Left lobe of liver (tissue), 2 donors: Measurements from ENCODE around the gene TBX1. TPM values are rescaled to one million over a fixed set of nuclear protein-coding genes. Genes with fewer than 3 reads are reported as not detected.

Experiments used
- ATAC-seq: fragments of 200-7000 bp; cut with Tn5 transposase; one replicate; pipeline ENCODE4 v1.9.1; 2020; ENCODE audit warnings: mild to moderate bottlenecking, moderate library complexity
- DNase-seq: peaks from one replicate; pipeline ENCODE4 v3.0.0-alpha.2; 2020; ENCODE audit warnings: low spot score
- total RNA-seq: library from RNA; stranded (reverse); gene quantifications from one replicate; pipeline ENCODE4 v1.2.1, GENCODE V29; 2021
- donor health status: DM: no; HTN: no; CAD: no; lungs with moderate emphysema.
- donor health status: DM: no; HTN: yes; CAD: no.

The TBX1 gene
- 0.40 TPM for total RNA-seq

DNA sequence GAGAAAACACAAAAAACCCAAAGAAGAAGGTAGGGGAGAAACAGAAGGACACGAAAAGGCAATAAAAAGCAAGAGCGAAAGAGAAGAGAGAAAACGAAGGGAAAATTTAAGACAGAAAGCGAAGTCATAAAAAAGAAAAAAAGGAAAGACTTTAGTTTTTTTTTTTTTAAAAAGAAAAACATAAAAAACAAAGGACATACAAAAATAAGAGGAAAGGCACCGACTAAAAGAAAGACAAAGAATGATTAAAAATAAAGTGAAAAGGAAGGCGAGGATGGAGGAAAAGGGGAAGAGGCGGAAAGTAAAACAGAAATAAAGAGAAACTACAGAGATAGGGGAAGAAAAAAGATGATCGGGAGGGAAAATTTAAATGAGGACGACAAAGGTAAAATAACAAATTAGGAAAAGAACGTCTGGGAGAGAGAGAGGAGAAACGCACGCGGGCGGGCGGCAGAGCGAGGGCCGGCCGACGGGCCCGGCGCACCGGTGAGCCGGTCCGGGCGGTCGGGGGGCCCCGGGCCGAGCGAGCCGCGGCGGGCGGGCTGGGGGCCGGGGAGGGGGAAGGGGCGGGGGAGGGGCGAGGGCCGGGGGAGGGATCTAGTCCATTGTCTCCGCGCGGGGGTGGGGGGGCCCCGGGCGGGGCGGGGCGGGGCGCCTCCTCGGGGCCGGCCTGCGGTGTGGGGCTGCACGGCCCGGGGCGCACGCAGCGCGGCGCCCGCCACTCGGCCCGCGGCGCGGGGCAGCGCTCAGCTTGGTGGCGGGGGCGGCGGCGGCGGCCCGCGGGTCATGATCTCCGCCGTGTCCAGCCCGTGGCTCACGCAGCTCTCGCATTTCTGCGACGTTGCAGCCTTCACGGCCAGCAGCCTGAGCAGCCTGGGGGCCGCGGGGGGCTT lies at the start of gene TBX1:
Gene TBX1 (plus strand): TSS at position 721 of the 893 bp plus-strand sequence. CDS start 66 bp downstream, at position 787.
- DNase-seq (no peak), ATAC-seq (no peak)

DNA sequence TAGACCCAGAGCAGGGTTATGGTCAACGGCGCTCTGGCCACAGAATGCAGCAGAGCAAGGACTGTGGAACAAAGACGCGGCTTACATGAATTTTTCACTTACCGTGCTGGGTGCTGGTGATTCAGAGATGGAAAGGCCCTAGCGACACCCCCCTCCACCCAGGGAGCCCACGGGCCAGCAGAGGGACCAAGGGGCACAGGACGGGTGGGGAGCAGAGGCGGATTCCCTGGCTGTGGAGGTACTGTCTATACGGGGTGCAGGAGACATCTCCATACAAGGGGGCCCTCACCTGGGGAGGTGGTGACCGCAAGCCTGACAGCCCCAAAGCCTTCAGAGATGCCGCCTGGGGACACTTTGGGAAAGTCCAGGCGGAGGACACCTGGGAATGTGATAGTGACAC lies 47.3 kb upstream of the TBX1 start:
- ATAC-seq (no peak), DNase-seq (no peak)

DNA sequence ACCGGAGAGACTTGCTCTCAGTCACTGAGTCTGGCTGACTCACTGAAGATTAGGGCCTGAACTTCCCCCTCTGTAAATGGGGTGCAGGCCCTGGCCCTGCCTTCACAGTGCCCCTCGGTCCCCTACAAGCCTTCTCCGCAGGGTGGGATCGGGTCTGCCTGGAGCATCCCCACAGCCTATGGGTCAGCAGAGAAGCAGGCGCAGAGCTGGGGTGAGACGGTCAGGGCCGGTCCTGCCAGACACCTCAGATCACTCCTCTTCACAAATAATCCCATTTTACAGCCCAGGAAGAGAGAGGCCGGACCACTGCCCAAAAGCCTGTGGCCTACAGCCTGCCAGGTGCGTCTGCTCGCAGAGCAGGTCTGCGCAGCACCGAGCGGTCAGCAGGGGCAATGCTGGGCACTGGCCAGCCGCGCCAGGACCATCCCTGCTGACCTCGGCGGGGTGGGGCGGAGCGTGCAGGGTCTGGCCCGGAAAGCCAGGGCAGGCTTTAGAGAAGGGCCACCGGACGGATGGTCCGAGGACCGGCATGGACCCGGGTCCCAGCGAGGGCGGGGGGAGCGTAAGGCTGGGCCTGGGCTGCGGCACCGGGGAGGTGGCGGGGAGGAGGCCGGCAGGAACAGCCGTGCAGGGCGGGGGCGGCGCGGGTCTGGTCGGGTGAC lies 46.8 kb upstream of the TBX1 start:
- peak; percentile 14 for ATAC-seq
- no peak for DNase-seq

DNA sequence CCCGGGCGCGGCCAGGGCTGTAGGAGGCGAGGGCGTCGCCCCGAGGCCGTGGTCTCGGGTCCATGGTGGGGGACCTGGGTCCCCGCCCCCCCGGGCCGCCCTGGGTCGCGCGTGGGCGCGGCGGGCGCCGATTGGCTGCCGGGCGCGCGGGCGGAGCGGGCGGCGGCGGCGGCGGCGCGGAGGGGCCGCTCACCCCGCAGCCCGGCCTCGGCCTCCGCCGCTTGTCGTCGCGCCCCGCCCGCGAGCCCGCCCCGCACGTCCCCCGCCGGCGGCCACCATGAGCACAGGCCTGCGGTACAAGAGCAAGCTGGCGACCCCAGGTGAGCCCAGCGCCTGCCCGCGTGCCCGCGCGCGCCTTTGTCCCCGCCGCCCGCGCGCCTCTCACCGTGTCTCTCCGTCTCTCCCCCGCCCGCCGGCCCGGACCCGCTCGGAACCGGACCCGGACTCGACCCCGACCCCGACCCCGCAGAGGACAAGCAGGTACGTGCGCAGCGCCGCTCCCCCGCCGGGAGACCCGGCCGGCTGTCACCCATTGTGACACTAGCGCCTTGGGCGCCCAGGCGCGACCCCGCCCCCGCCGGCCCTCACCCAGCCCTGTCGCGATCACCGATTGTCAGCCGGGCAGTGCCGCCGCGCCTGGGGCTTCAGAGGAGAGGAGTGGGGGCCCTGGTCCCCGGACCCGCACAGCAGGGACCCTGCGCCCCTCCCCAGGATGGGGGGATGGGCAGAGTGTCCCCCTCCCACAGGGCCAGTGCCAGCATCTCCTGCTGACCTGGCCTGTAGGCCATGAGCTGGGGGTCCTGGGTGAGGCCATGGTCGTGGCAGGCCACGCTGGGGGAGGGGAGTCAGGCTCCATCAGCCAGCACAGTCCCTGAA lies 46.0 kb upstream of the TBX1 start, which contains the start of gene SEPTIN5:
Gene SEPTIN5 (plus strand): TSS at position 192 of the 876 bp plus-strand sequence. CDS start 86 bp downstream, at position 278.
- DNase-seq (no peak), ATAC-seq (peak; percentile 22)

DNA sequence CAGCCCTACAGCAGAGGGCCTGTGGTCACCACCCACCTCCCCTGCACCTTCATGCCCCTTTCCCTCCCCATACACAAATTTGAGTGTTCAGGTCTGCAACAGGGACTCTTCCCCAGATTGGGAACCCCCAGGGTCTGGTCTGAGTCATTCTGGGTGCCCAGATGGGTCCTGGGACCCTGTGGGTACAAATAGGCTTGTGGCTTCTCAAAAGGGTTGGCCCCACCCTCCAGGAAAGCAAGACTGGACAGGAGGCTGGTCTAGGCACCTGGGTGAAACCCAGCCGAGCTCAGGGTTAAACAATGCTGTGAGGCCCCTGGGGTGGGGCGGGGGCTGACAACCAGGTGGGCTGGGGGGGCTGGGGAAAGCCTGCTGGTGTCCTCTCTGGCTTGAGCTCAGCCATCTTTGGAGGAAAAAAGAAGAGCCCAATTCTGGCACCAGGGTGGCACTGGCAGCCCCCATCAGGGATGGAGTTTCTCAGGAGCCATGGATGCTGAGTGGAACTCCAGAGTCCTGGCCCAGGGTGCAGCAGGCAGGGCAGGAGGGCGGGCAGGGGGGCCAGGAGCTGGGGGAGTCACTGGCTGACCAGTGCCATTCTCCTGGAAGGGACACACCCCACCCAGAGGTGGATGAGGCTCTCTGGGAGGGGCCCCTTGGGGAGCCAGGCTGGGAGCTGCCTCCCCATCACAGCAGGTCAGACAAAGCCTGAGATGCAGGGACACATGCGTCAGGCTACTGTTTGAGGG lies 45.2 kb upstream of the TBX1 start:
- no peak for ATAC-seq
- no peak for DNase-seq

DNA sequence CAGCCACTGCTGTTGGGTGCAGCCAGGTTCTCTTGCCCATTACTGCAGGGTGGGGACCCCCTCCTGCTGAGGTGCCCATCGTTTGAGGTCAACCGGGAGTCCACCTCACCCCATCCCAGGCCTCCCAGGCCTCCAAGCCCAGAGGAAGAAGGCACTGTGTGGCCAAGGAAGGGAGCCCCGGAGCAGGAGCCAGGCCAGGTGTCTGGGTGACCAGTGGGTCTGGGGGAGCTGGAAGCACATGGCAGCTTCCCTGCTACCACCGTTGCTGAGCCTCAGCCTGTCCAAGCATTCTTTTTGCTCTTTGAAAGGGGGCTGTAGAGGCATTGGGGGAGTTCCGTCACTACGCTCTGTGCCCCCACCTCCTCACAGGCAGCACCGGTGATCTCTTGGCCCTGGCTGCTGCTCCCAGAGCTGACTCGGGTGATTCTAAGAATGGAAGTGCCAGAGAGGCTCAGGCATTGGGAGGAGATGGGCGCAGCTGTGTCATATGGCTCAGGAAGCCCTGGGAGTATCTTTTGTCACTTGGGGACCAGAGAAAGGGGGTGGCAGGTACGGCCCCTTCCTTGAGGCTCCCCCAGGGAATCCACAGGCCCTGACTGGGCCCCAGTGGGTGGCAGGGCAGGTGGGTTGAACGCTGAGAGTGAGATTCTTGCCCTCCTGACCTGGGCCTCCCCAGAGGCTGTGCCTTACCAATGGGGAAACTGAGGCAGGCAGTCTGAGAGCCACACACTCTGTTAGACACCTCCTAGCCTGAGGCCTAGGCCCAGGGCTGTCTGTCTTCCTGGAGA lies 44.3 kb upstream of the TBX1 start:
- no peak for DNase-seq

DNA sequence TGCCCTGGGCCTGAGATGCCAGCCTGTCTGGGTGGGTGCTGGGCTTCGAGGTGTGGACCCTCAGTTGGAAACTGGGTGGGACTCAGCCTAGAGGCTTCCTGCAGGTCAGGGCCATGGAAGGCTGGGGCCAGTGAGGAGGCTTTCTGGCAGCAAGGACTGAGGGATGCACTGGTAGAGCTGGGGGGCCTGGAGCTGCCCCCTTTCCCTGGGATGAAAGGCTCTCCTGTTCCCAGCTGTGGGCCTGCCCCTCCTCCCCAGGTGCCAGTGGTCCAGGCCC lies 43.8 kb upstream of the TBX1 start:
- DNase-seq (no peak), ATAC-seq (no peak)

More for the DNA sequence above, 44.3 kb upstream of the TBX1 start:
- no peak for ATAC-seq

DNA sequence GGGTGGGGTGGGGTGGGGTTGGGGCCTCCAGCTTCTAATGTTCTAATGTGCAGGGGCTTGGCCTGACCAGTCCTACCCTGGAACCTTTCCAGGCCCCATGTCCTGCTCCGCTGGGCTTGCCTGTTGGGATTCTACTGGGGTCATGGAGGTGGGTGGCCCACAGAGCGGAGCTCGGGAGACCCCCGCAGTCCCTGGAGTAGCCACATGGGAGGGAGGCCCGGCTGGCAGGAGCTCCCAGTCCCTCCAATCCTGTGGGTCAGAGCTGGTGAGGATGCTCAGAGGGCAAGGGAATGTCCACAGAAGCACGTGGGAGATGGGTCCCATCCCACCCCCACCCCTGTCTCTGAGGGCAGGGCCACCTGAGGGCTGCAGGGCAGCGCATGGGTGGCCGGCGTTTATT lies 43.4 kb upstream of the TBX1 start:
- DNase-seq: no peak
- no peak for ATAC-seq

DNA sequence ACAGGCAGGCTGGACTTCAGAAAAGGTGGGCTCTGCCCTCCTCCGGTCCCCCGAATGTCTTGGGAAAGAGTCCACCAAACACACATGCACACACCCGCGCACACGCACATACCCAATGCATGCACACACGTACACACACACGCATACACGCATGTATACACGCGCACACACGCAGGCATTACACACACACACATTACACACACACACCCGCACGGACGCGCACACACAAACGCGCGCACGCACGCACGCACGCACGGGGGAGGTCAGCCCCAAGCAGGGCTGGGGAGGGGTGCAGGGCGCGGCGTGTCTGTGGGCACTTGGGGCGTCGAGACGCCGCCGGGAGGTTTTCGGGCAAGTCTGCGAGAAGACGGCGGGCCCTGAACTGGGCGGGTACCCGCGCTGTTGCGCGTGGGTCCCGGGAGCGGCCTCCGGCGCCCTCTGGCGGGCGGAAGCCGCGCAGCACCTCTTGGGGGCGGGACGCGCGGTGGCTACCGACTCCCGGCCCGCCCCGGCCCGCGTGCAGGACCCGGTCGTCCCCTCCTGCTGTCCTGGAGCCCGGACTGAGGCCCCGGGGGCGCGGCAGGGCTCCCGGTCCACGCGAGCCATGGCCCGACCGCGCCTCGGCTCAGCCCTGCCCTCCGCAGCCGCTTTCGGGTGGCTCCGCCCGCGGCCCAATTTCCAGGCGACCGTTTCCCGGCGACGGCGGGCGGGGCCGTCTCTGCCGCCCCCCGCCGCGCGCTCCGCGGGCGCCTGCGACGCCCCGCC lies 42.7 kb upstream of the TBX1 start:
- DNase-seq: peak; percentile 74
- peak; percentile 93 for ATAC-seq

DNA sequence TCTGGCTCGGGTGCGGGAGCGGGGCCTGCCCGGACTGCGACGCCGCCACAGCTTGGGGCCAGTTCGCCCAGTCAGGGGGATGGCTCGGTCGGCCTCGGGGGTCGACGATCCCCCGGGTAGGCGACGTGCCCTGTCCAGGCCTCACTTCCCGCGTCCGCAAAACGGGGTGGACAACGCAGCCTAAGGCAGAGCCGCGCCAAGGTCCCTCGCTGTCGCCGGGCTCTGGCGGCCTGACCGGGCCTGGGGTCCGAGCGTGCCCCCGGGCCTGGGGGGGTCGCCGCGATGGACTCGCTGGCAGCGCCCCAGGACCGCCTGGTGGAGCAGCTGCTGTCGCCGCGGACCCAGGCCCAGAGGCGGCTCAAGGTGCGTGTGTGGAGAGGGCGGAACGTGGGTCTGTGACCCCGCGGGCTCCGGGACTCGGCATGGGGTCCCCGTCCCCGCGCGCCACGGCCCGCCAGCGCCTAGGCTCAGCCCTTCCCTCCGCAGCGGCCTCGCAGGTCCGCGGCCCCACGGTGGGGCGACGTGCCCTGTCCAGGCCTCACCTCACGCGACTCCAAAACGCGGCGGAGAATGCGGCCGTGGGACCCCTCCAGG lies 42.0 kb upstream of the TBX1 start:
- ATAC-seq (no peak), DNase-seq (no peak)

DNA sequence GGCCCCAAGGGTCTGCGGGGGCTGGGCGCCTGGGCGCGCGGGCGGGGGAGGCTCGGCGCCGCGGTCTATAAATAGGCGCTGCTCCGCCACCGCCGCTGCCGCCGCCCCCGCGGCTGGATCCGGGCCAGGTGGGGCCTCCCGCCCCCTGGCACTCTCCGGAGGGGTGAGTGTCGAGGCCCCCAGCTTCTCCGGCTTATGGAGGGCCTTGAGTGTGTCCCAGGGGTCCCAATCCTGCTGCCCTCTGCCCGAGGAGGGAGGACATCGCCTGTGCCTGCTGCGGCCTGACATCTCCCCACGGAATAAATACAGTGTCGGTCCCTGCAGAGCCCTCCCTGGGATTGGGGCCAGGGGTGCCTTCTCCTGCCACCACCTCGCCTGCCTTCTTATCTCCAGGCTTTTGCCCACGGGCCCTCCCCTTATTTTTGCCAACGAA lies 41.5 kb upstream of the TBX1 start:
- no peak for ATAC-seq
- no peak for DNase-seq

DNA sequence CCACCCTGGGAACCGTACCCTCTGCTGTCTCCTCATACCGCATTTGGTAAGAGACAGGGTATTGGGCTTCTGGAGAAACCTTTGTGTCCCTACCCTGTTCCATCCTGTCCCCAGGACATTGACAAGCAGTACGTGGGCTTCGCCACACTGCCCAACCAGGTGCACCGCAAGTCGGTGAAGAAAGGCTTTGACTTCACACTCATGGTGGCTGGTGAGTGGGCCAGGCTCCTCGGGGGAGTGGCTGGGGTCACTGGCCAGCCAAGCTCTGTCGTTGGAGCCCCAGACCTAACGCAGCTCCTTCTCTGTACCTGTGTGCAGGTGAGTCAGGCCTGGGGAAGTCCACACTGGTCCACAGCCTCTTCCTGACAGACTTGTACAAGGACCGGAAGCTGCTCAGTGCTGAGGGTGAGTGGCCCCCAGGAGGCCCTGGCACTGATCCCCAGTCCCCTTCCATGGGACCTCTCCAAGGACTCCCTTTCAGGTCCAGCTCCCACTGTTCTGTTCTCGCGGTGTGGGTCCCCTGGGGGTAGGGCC lies 41.0 kb upstream of the TBX1 start:
- DNase-seq (no peak), ATAC-seq (no peak)

DNA sequence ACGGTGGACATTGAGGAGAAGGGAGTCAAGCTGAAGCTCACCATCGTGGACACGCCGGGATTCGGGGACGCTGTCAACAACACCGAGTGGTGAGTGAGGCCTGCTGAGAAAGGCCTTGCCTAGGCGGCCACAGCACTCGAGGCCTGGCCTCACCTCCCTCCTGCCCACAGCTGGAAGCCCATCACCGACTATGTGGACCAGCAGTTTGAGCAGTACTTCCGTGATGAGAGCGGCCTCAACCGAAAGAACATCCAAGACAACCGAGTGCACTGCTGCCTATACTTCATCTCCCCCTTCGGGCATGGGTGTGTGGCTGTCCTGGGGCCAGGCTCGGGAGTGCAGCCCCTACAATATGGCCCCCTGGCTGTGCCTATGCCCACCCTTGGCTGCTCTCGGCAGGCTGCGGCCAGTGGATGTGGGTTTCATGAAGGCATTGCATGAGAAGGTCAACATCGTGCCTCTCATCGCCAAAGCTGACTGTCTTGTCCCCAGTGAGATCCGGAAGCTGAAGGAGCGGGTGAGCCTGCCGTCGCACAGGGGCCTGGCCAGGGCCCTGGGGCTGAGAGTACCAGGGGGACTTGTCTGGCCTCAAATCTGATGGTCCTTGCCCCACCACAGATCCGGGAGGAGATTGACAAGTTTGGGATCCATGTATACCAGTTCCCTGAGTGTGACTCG lies 40.3 kb upstream of the TBX1 start:
- ATAC-seq: no peak
- DNase-seq: no peak

DNA sequence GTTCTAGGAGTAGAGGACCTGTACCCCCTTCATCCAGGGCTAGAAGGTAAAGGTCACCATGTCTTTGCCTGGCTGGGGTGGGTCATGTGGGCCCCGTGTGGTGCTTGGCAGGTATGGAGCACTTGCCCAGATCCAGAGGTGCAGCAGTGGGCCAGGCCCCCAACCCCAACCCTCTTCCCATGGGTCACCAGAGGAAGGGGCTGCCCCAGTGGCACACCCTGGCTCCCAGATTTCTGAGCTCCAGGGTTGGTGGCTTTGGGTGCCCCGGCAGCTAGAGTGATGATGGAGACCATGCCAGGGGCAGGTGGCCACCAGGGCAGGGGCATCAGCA lies 39.6 kb upstream of the TBX1 start:
- DNase-seq (no peak), ATAC-seq (no peak)

DNA sequence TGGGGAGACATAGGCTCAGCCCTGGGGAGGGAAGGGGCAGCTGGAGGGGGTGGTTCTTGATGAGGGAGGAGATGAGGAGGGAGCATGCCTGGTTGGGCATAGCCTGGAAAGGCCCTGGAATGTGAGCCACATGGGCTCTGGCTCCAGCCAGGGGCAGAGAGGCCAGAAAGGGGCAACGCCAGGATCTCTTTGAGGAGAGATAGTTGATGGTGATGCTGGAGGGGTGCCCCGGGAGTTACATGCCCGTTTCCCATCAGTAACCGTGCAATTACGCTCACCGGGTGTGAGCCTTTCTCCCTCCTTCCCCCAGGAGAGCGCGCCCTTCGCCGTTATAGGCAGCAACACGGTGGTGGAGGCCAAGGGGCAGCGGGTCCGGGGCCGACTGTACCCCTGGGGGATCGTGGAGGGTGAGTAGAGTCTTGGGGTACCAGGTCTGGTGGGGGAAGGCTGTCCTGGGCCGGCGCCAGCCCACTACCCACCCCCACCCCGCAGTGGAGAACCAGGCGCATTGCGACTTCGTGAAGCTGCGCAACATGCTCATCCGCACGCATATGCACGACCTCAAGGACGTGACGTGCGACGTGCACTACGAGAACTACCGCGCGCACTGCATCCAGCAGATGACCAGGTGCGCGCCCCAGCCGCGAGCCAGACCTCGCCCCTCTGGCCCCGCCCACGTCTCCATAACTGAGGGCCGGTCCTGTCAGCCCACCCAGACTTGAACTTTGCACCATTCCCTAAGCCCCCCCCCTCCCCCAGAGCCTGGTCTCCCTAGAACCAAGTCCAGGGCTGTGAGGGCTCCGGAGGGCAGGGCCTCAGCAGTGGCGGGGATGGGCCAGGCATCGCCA lies 39.0 kb upstream of the TBX1 start:
- no peak for ATAC-seq
- no peak for DNase-seq

DNA sequence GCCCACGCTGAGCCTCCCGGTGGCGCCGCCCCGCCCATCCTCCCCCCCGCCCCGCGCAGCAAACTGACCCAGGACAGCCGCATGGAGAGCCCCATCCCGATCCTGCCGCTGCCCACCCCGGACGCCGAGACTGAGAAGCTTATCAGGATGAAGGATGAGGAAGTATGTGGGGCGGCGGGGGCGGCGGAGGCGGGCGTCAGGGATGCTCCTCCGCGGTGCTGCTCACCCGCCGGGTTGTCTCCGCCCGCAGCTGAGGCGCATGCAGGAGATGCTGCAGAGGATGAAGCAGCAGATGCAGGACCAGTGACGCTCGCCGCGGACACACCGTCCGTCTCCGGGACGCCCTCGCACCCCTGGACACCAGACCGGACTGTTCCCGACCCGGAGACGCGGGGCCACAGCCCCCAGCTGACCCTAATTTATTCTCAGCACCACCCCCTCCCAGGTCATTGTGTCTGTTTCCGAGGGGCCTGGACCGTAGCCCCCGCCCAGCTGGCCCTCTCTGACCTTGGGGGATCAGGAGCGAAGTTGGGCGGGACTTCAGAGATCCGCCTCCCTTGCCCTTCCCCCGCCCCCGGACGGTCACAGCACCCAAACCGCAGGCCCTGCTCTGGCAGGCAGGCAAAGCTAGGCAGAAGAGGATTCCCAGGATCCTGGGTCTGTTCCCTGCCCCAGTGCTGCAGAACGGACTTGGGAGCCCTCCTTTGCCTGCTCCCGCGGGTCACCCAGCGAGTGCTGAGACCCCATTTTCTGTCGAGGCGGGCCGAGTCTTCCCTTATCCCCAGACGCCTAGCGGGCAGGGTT lies 38.2 kb upstream of the TBX1 start:
- DNase-seq (no peak), ATAC-seq (no peak)

DNA sequence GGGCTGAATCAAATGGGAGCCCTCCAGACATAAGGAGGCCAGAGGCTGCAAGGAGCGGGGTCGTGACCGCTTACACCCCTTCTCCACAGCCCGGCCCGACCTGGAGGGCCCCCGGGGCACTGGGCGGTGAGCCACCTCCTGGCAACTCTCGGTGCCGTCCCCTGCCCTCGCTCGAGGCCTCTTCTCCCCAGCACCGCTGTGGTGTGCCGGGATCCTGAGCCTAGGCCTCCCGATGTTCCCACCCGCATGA lies 37.7 kb upstream of the TBX1 start:
- no peak for ATAC-seq
- no peak for DNase-seq
